ENCODE results near the gene BZW1.

- TF ChIP-seq, protein P1, sequence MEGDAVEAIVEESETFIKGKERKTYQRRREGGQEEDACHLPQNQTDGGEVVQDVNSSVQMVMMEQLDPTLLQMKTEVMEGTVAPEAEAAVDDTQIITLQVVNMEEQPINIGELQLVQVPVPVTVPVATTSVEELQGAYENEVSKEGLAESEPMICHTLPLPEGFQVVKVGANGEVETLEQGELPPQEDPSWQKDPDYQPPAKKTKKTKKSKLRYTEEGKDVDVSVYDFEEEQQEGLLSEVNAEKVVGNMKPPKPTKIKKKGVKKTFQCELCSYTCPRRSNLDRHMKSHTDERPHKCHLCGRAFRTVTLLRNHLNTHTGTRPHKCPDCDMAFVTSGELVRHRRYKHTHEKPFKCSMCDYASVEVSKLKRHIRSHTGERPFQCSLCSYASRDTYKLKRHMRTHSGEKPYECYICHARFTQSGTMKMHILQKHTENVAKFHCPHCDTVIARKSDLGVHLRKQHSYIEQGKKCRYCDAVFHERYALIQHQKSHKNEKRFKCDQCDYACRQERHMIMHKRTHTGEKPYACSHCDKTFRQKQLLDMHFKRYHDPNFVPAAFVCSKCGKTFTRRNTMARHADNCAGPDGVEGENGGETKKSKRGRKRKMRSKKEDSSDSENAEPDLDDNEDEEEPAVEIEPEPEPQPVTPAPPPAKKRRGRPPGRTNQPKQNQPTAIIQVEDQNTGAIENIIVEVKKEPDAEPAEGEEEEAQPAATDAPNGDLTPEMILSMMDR (conservative IDR thresholded peaks at IDR 0.05), result no peak
- TF ChIP-seq ZFX (IDR thresholded peaks at IDR 0.05), result no peak
Observed at GRCh38 chr2:200862532-200863000, 50.9 kb downstream of the BZW1 start.

All from C4-2B (cell line).